ENCODE measurements around the gene TP53BP2. TPM values are rescaled to one million over a fixed set of nuclear protein-coding genes. Genes with fewer than 3 reads are reported as not detected.

TP53BP2 gene
- polyA plus RNA-seq, 1 donor = 25.5 TPM

GRCh38 chr1:223853275-223853674 is 7.5 kb upstream of the TP53BP2 start:
- no peak for DNase-seq
- Histone ChIP-seq H3K4me1 (ENCODE audit: control insufficient read depth, insufficient read depth, low read length) (no peaks in the 10 kb centered on the region), H3K36me3 (ENCODE audit: control insufficient read depth, insufficient read depth, low read length) (no peaks in the 10 kb centered on the region), H3K9me3 (ENCODE audit: control insufficient read depth, low read depth, low read length) (peaks cover 2% of the 10 kb centered on the region), H3K4me3 (ENCODE audit: low read length) (no peak overlapping the region), H3K27me3 (ENCODE audit: control insufficient read depth, insufficient read depth, low read length) (peaks cover 2% of the 10 kb centered on the region), H3K27ac (ENCODE audit: low read length) (no peak overlapping the region)

GRCh38 chr1:223852337-223852736 is 6.6 kb upstream of the TP53BP2 start:
- Histone ChIP-seq H3K4me3 (ENCODE audit: low read length) (no peak overlapping the region), H3K9me3 (ENCODE audit: control insufficient read depth, low read depth, low read length) (peaks cover 2% of the 10 kb centered on the region), H3K4me1 (ENCODE audit: control insufficient read depth, insufficient read depth, low read length) (no peaks in the 10 kb centered on the region), H3K27ac (ENCODE audit: low read length) (no peak overlapping the region), H3K36me3 (ENCODE audit: control insufficient read depth, insufficient read depth, low read length) (no peaks in the 10 kb centered on the region), H3K27me3 (ENCODE audit: control insufficient read depth, insufficient read depth, low read length) (no peaks in the 10 kb centered on the region)
- no CpG with 5 or more reads among the region's 1 CpG for whole genome bisulfite sequencing (ENCODE audit: insufficient coverage, low lambda C conversion rate)
- DNase-seq = no peak

- Histone ChIP-seq H3K9me3 (ENCODE audit: control insufficient read depth, low read depth, low read length) (no peaks in the 10 kb centered on the region), H3K27ac (ENCODE audit: low read length) (no peak overlapping the region), H3K4me1 (ENCODE audit: control insufficient read depth, insufficient read depth, low read length) (no peaks in the 10 kb centered on the region), H3K36me3 (ENCODE audit: control insufficient read depth, insufficient read depth, low read length) (no peaks in the 10 kb centered on the region), H3K4me3 (ENCODE audit: low read length) (no peak overlapping the region), H3K27me3 (ENCODE audit: control insufficient read depth, insufficient read depth, low read length) (no peaks in the 10 kb centered on the region)
- 88% methylated on average over 4 of the region's 6 CpGs for WGBS (ENCODE audit: insufficient coverage, low lambda C conversion rate)
- no peak for DNase-seq
These were observed 3.9 kb upstream of the TP53BP2 start for GRCh38 chr1:223849352-223850254.

GRCh38 chr1:223848536-223848935 is 2.8 kb upstream of the TP53BP2 start:
- no peaks in the 10 kb centered on the region for H3K9me3 ChIP-seq (ENCODE audit: control insufficient read depth, low read depth, low read length)
- DNase-seq = no peak
- H3K4me1 ChIP-seq (ENCODE audit: control insufficient read depth, insufficient read depth, low read length) = no peaks in the 10 kb centered on the region
- no peaks in the 10 kb centered on the region for H3K36me3 ChIP-seq (ENCODE audit: control insufficient read depth, insufficient read depth, low read length)
- no peak overlapping the region for H3K4me3 ChIP-seq (ENCODE audit: low read length)
- no CpG with 5 or more reads among the region's 2 CpGs for WGBS (ENCODE audit: insufficient coverage, low lambda C conversion rate)
- H3K27me3 ChIP-seq (ENCODE audit: control insufficient read depth, insufficient read depth, low read length) = no peaks in the 10 kb centered on the region
- H3K27ac ChIP-seq (ENCODE audit: low read length) = no peak overlapping the region

- 100% methylated on average over 1 of the region's 4 CpGs for WGBS (ENCODE audit: insufficient coverage, low lambda C conversion rate)
- Histone ChIP-seq H3K9me3 (ENCODE audit: control insufficient read depth, low read depth, low read length) (no peaks in the 10 kb centered on the region), H3K27me3 (ENCODE audit: control insufficient read depth, insufficient read depth, low read length) (no peaks in the 10 kb centered on the region), H3K4me3 (ENCODE audit: low read length) (no peak overlapping the region), H3K27ac (ENCODE audit: low read length) (no peak overlapping the region), H3K36me3 (ENCODE audit: control insufficient read depth, insufficient read depth, low read length) (no peaks in the 10 kb centered on the region), H3K4me1 (ENCODE audit: control insufficient read depth, insufficient read depth, low read length) (peaks cover under 1% of the 10 kb centered on the region)
- no peak for DNase-seq
These were observed 2.1 kb upstream of the TP53BP2 start for GRCh38 chr1:223847781-223848345.

- DNase-seq = peak; percentile 64 to 81
- no CpG with 5 or more reads among the region's 69 CpGs for WGBS (ENCODE audit: insufficient coverage, low lambda C conversion rate)
- Histone ChIP-seq H3K9me3 (ENCODE audit: control insufficient read depth, low read depth, low read length) (no peaks in the 10 kb centered on the region), H3K4me1 (ENCODE audit: control insufficient read depth, insufficient read depth, low read length) (peaks cover 3% of the 10 kb centered on the region), H3K27me3 (ENCODE audit: control insufficient read depth, insufficient read depth, low read length) (no peaks in the 10 kb centered on the region), H3K36me3 (ENCODE audit: control insufficient read depth, insufficient read depth, low read length) (no peaks in the 10 kb centered on the region), H3K4me3 (ENCODE audit: low read length) (peak overlapping the region; percentile 58), H3K27ac (ENCODE audit: low read length) (peak overlapping the region; percentile 80)
These were observed 524 bp downstream of the TP53BP2 start for GRCh38 chr1:223845037-223845809.

GRCh38 chr1:223844787-223845036 is 1.0 kb downstream of the TP53BP2 start:
- Histone ChIP-seq H3K4me1 (ENCODE audit: control insufficient read depth, insufficient read depth, low read length) (peaks cover 3% of the 10 kb centered on the region), H3K27ac (ENCODE audit: low read length) (peak overlapping the region; percentile 80), H3K36me3 (ENCODE audit: control insufficient read depth, insufficient read depth, low read length) (no peaks in the 10 kb centered on the region), H3K9me3 (ENCODE audit: control insufficient read depth, low read depth, low read length) (no peaks in the 10 kb centered on the region), H3K4me3 (ENCODE audit: low read length) (peak overlapping the region; percentile 58), H3K27me3 (ENCODE audit: control insufficient read depth, insufficient read depth, low read length) (no peaks in the 10 kb centered on the region)
- no CpG with 5 or more reads among the region's 9 CpGs for WGBS (ENCODE audit: insufficient coverage, low lambda C conversion rate)
- no peak for DNase-seq

GRCh38 chr1:223843934-223844786 is 1.6 kb downstream of the TP53BP2 start:
- no peaks in the 10 kb centered on the region for H3K36me3 ChIP-seq (ENCODE audit: control insufficient read depth, insufficient read depth, low read length)
- WGBS (ENCODE audit: insufficient coverage, low lambda C conversion rate) = no CpG with 5 or more reads among the region's 10 CpGs
- DNase-seq = peak in 1 of 2 donors; percentile 27
- no peaks in the 10 kb centered on the region for H3K27me3 ChIP-seq (ENCODE audit: control insufficient read depth, insufficient read depth, low read length)
- H3K4me3 ChIP-seq (ENCODE audit: low read length) = peak overlapping the region; percentile 58
- H3K9me3 ChIP-seq (ENCODE audit: control insufficient read depth, low read depth, low read length) = no peaks in the 10 kb centered on the region
- H3K4me1 ChIP-seq (ENCODE audit: control insufficient read depth, insufficient read depth, low read length) = peaks cover 3% of the 10 kb centered on the region
- H3K27ac ChIP-seq (ENCODE audit: low read length) = peak overlapping the region; percentile 80

GRCh38 chr1:223842784-223843183 is 3.0 kb downstream of the TP53BP2 start:
- 100% methylated on average over 1 of the region's 2 CpGs for WGBS (ENCODE audit: insufficient coverage, low lambda C conversion rate)
- Histone ChIP-seq H3K27ac (ENCODE audit: low read length) (no peak overlapping the region), H3K36me3 (ENCODE audit: control insufficient read depth, insufficient read depth, low read length) (no peaks in the 10 kb centered on the region), H3K9me3 (ENCODE audit: control insufficient read depth, low read depth, low read length) (no peaks in the 10 kb centered on the region), H3K4me3 (ENCODE audit: low read length) (no peak overlapping the region), H3K27me3 (ENCODE audit: control insufficient read depth, insufficient read depth, low read length) (no peaks in the 10 kb centered on the region), H3K4me1 (ENCODE audit: control insufficient read depth, insufficient read depth, low read length) (peaks cover 3% of the 10 kb centered on the region)
- no peak for DNase-seq

All from large intestine (tissue), 3 donors.